Forelimb muscle (tissue), 1 donor: ENCODE measurements around the gene ELAVL3. TPM values are rescaled to one million over a fixed set of nuclear protein-coding genes. Genes with fewer than 3 reads are reported as not detected.
"Not testable (repeated sequence)": the region's sequence is repeated elsewhere in the genome, so short reads cannot be mapped to it uniquely, and the experiment has no call there.

Source experiments
- DNase-seq: peaks from one replicate; pipeline ENCODE4 v3.0.0-alpha.2; 2013; ENCODE audit warnings: low read depth
- polyA plus RNA-seq: library from polyadenylated mRNA; unstranded; fragments of 120-200 nt; gene quantifications from one replicate; pipeline ENCODE4 v1.2.1, GENCODE V29; 2013; ENCODE audit not compliant: insufficient read length

Gene ELAVL3
- polyA plus RNA-seq, 1 donor = 0.04 TPM

- not testable (repeated sequence) for DNase-seq
Observed at GRCh38 chr19:11406703-11407236, 74.1 kb downstream of the ELAVL3 start.

- no peak for DNase-seq
Observed at GRCh38 chr19:11405846-11406643, 74.8 kb downstream of the ELAVL3 start.

GRCh38 chr19:11404588-11405222 is 76.1 kb downstream of the ELAVL3 start:
- no peak for DNase-seq

- no peak for DNase-seq
Observed at GRCh38 chr19:11401808-11402543, 78.9 kb downstream of the ELAVL3 start.

Other genes with a start within 250 kb of the ELAVL3 start
- gene ANGPTL8, start 241.4 kb downstream of the ELAVL3 start, polyA plus RNA-seq = 0.87 TPM
- gene DOCK6, start 218.5 kb downstream of the ELAVL3 start, polyA plus RNA-seq = 34.5 TPM
- not detected for gene TSPAN16, start 184.9 kb downstream of the ELAVL3 start, polyA plus RNA-seq
- gene RAB3D, start 141.4 kb downstream of the ELAVL3 start, polyA plus RNA-seq = 5.2 TPM
- 44.9 TPM for gene TMEM205, start 134.8 kb downstream of the ELAVL3 start, polyA plus RNA-seq
- 7.6 TPM for gene CCDC159, start 134.5 kb downstream of the ELAVL3 start, polyA plus RNA-seq
- 11.3 TPM for gene PLPPR2, start 125.6 kb downstream of the ELAVL3 start, polyA plus RNA-seq
- 1.3 TPM for gene SWSAP1, start 106.4 kb downstream of the ELAVL3 start, polyA plus RNA-seq
- 2.9 TPM for gene EPOR, start 96.7 kb downstream of the ELAVL3 start, polyA plus RNA-seq
- 0.40 TPM for gene RGL3, start 61.7 kb downstream of the ELAVL3 start, polyA plus RNA-seq
- 0.20 TPM for gene ODAD3, start 45.9 kb downstream of the ELAVL3 start, polyA plus RNA-seq
- gene PRKCSH, start 45.4 kb downstream of the ELAVL3 start, polyA plus RNA-seq = 158 TPM
- gene ZNF653, start 24.8 kb upstream of the ELAVL3 start, polyA plus RNA-seq = 6.0 TPM
- 38.2 TPM for gene ECSIT, start 48.1 kb upstream of the ELAVL3 start, polyA plus RNA-seq
- gene CNN1, start 57.8 kb upstream of the ELAVL3 start, polyA plus RNA-seq = 179 TPM
- 31.8 TPM for gene ELOF1, start 78.2 kb upstream of the ELAVL3 start, polyA plus RNA-seq
- gene ACP5, start 96.6 kb upstream of the ELAVL3 start, polyA plus RNA-seq = 1.1 TPM
- gene ZNF627, start 116.4 kb upstream of the ELAVL3 start, polyA plus RNA-seq = 11.7 TPM